GM18499 (cell line): ENCODE data around the gene P3H4.
A peak's percentile ranks its signal among the peaks of the same experiment; 100 is the strongest.
"Not testable (repeated sequence)": the region's sequence is repeated elsewhere in the genome, so short reads cannot be mapped to it uniquely, and the experiment has no call there.

Experiments used
- ATAC-seq: cut with Tn5 transposase; IDR thresholded peaks from one replicate; pipeline ENCODE4 v1.9.1; 2021; ENCODE audit warnings: moderate number of reproducible peaks; ENCODE audit not compliant: insufficient read depth, unreplicated experiment

The P3H4 gene

GRCh38 chr17:41796121-41796895 lies 15.4 kb downstream of the P3H4 start:
- no peak for ATAC-seq

GRCh38 chr17:41794540-41794975 lies 17.2 kb downstream of the P3H4 start:
- ATAC-seq: no peak

GRCh38 chr17:41793784-41794539 lies 17.8 kb downstream of the P3H4 start:
- no peak for ATAC-seq

GRCh38 chr17:41792845-41793783 lies 18.6 kb downstream of the P3H4 start:
- ATAC-seq: no peak

GRCh38 chr17:41787021-41787418 lies 24.7 kb downstream of the P3H4 start:
- ATAC-seq: no peak

GRCh38 chr17:41786227-41787020 lies 25.3 kb downstream of the P3H4 start, which contains the start of gene JUP:
Gene JUP, minus strand, starts transcription at chr17:41786711. Its CDS starts 14,857 bp downstream, at chr17:41771854.
- ATAC-seq: peak; percentile 47

GRCh38 chr17:41785859-41786226 lies 25.9 kb downstream of the P3H4 start:
- ATAC-seq: no peak

- no peak for ATAC-seq
Observed at GRCh38 chr17:41785091-41785858, 26.5 kb downstream of the P3H4 start.

GRCh38 chr17:41784207-41784744 lies 27.5 kb downstream of the P3H4 start:
- no peak for ATAC-seq

- no peak for ATAC-seq
Observed at GRCh38 chr17:41782142-41782541, 29.6 kb downstream of the P3H4 start.

- ATAC-seq: no peak
Observed at GRCh38 chr17:41781404-41782110, 30.2 kb downstream of the P3H4 start.

- no peak for ATAC-seq
Observed at GRCh38 chr17:41779954-41780353, 31.8 kb downstream of the P3H4 start.

- no peak for ATAC-seq
Observed at GRCh38 chr17:41777574-41778188, 34.1 kb downstream of the P3H4 start.

GRCh38 chr17:41777157-41777573 lies 34.6 kb downstream of the P3H4 start:
- no peak for ATAC-seq

- ATAC-seq: not testable (repeated sequence)
Observed at GRCh38 chr17:41776262-41776900, 35.4 kb downstream of the P3H4 start.

GRCh38 chr17:41775394-41776226 lies 36.1 kb downstream of the P3H4 start:
- no peak for ATAC-seq
